GM23338 (cell line): ENCODE data around the gene PJA2. TPM values are rescaled to one million over a fixed set of nuclear protein-coding genes. Genes with fewer than 3 reads are reported as not detected.

Experiments used
- ATAC-seq: fragments of 200-7000 bp; cut with Tn5 transposase; 3 replicates; pipeline ENCODE4 v1.9.1; 2020
- DNase-seq: peaks from one replicate; pipeline ENCODE4 v3.0.0-alpha.2; 2015; ENCODE audit warnings: low spot score
- H2AFZ ChIP-seq: fragments of 200-600 bp; sonication (generic); 2 replicates; pipeline ENCODE4 v1.8.0; 2016; ENCODE audit warnings: antibody characterized with exemption, mild to moderate bottlenecking, moderate library complexity
- H3F3A ChIP-seq: fragments of 200-600 bp; sonication (generic); replicated peaks from 2 replicates; pipeline ENCODE4 v1.8.0; 2017; ENCODE audit warnings: antibody characterized with exemption, mixed run types, low read depth
- H3K27ac ChIP-seq: fragments of 200-600 bp; sonication (generic); 2 replicates; pipeline ENCODE4 v1.6.1; 2016; ENCODE audit warnings: low read depth
- H3K27me3 ChIP-seq: fragments of 200-600 bp; sonication (generic); 2 replicates; pipeline ENCODE4 v1.8.0; 2016; ENCODE audit warnings: mild to moderate bottlenecking, mixed run types, moderate library complexity; ENCODE audit not compliant: insufficient read depth
- H3K36me3 ChIP-seq: fragments of 200-600 bp; sonication (generic); 2 replicates; pipeline ENCODE4 v1.8.0; 2016; ENCODE audit warnings: mild to moderate bottlenecking; ENCODE audit not compliant: insufficient read depth
- H3K4me1 ChIP-seq: fragments of 200-600 bp; sonication (generic); 2 replicates; pipeline ENCODE4 v1.8.0; 2016; ENCODE audit warnings: mild to moderate bottlenecking, moderate library complexity; ENCODE audit not compliant: insufficient read depth
- H3K4me2 ChIP-seq: fragments of 200-600 bp; sonication (generic); 2 replicates; pipeline ENCODE4 v1.7.1; 2017; ENCODE audit warnings: mixed run types
- H3K4me3 ChIP-seq: fragments of 200-600 bp; sonication (generic); 2 replicates; pipeline ENCODE4 v1.6.1; 2016; ENCODE audit warnings: mixed run types
- H3K79me2 ChIP-seq: fragments of 200-600 bp; sonication (generic); replicated peaks from 2 replicates; pipeline ENCODE4 v1.8.0; 2017; ENCODE audit warnings: mild to moderate bottlenecking; ENCODE audit not compliant: insufficient read depth
- H3K9me2 ChIP-seq: fragments of 200-600 bp; sonication (generic); 2 replicates; pipeline ENCODE4 v1.8.0; 2017; ENCODE audit not compliant: insufficient read depth
- H4K20me1 ChIP-seq: fragments of 200-600 bp; sonication (generic); replicated peaks from 2 replicates; pipeline ENCODE4 v1.8.0; 2017; ENCODE audit warnings: mild to moderate bottlenecking; ENCODE audit not compliant: insufficient read depth
- H3K27ac Mint-ChIP-seq: 2 replicates; pipeline ENCODE4 v1.8.0; 2020; ENCODE audit warnings: inconsistent platforms, mild to moderate bottlenecking, moderate library complexity, mixed read lengths
- H3K27me3 Mint-ChIP-seq: 3 replicates; pipeline ENCODE4 v1.8.0; 2022; ENCODE audit warnings: low read depth, mild to moderate bottlenecking, moderate library complexity, mixed read lengths, inconsistent platforms; ENCODE audit not compliant: insufficient read depth, poor library complexity
- H3K36me3 Mint-ChIP-seq: 3 replicates; pipeline ENCODE4 v1.8.0; 2021; ENCODE audit warnings: low read depth, mild to moderate bottlenecking, inconsistent platforms, moderate library complexity, mixed read lengths
- H3K4me1 Mint-ChIP-seq: 3 replicates; pipeline ENCODE4 v1.8.0; 2020; ENCODE audit warnings: mild to moderate bottlenecking, inconsistent platforms, mixed read lengths
- H3K4me3 Mint-ChIP-seq: 3 replicates; pipeline ENCODE4 v1.8.0; 2021; ENCODE audit warnings: moderate library complexity, mild to moderate bottlenecking, inconsistent platforms, mixed read lengths
- H3K9me3 Mint-ChIP-seq: 3 replicates; pipeline ENCODE4 v1.8.0; 2020; ENCODE audit warnings: moderate library complexity, mild to moderate bottlenecking, inconsistent platforms, mixed read lengths
- CREB1 ChIP-seq: fragments of 250-450 bp; sonication (Bioruptor Pico); IDR thresholded peaks from 2 replicates; pipeline ENCODE4 v1.5.0; 2020; ENCODE audit warnings: low read depth, mild to moderate bottlenecking, moderate library complexity
- EZH2 ChIP-seq: fragments of 200-600 bp; sonication (generic); IDR thresholded peaks from one replicate; pipeline ENCODE4 v1.8.0; 2017; ENCODE audit warnings: antibody characterized with exemption, mild to moderate bottlenecking, low read depth; ENCODE audit not compliant: unreplicated experiment
- EZH2phosphoT487 ChIP-seq: fragments of 200-600 bp; sonication (generic); IDR thresholded peaks from one replicate; pipeline ENCODE4 v1.8.1; 2018; ENCODE audit warnings: antibody characterized with exemption; ENCODE audit not compliant: unreplicated experiment
- JUNB ChIP-seq: IDR thresholded peaks from one replicate; pipeline ENCODE4 v1.6.1; 2016; ENCODE audit warnings: antibody characterized with exemption; ENCODE audit not compliant: unreplicated experiment
- POLR2AphosphoS5 ChIP-seq: IDR thresholded peaks from 2 replicates; pipeline ENCODE4 v1.6.1; 2016; ENCODE audit warnings: antibody characterized with exemption, low read depth
- STAT1 ChIP-seq: IDR thresholded peaks from one replicate; pipeline ENCODE4 v1.6.1; 2016; ENCODE audit warnings: antibody characterized with exemption; ENCODE audit not compliant: unreplicated experiment
- ZNF114 ChIP-seq: fragments of 250-450 bp; sonication (Bioruptor Pico); IDR thresholded peaks from 2 replicates; pipeline ENCODE4 v1.5.0; 2020; ENCODE audit warnings: mild to moderate bottlenecking, moderate library complexity
- ZNF331 ChIP-seq: fragments of 250-450 bp; sonication (Bioruptor Pico); IDR thresholded peaks from 2 replicates; pipeline ENCODE4 v1.5.0; 2020; ENCODE audit warnings: low read depth, mild to moderate bottlenecking, moderate library complexity
- polyA plus RNA-seq: library from polyadenylated mRNA; unstranded; fragments of >200 nt; fragmentation: Nextera tagmentation; extraction: Ambion mirVana; gene quantifications from 2 replicates; pipeline ENCODE4 v1.2.1, GENCODE V29; 2016
- total RNA-seq: library from RNA; depleted of rRNA; stranded (reverse); fragments of >200 nt; shearing (Covaris generic); gene quantifications from 2 replicates; pipeline ENCODE4 v1.2.3, GENCODE V29; 2014
- TF ChIP-seq, protein P1 (sequence below): IDR thresholded peaks from 2 replicates; pipeline ENCODE4 v1.6.1; 2016; ENCODE audit warnings: antibody characterized with exemption

The PJA2 gene
- total and polyA plus RNA-seq, 2 experiments from 2014 or later, result 31.5 to 65.3 TPM

DNA sequence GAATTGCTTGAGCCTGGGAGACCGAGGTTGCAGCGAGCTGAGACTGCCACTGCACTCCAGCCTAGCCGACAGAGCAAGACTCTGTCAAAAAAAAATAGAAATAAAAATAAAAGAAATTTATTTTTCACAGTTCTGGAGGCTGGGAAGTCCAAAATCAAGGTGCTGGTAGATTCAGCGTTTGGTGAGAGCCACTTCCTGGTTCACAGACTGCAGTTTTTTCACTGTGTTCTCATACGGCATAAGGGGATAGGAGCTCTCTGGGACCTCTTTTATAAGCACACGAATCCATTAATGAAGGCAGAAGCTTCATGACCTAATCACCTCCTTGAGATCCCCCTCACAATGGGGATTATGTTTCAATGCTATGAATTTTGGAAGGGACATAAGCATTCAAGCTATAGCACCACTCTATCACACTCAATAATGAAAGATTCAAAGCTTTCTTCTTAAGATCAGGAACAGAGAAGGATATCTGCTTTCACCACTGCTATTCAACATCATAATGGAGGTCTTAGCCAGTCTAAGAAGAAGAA is 5.3 kb downstream of the PJA2 start:
- Histone ChIP-seq H3K9me2 (no peaks in the 10 kb centered on the region), H3K79me2 (peaks cover 96% of the 10 kb centered on the region), H3K4me1 (peaks cover 36% of the 10 kb centered on the region), H4K20me1 (peaks cover 15% of the 10 kb centered on the region; the same call in 1 of the 2 replicates), H3F3A (no peaks in the 10 kb centered on the region), H3K27ac (no peak overlapping the region), H3K4me2 (no peak overlapping the region), H3K27me3 (no peaks in the 10 kb centered on the region), H3K36me3 (no peaks in the 10 kb centered on the region), H2AFZ (no peak overlapping the region), H3K4me3 (no peak overlapping the region)
- Mint-ChIP-seq H3K4me3 (no peak overlapping the region), H3K9me3 (no peaks in the 10 kb centered on the region), H3K36me3 (peaks cover 2% of the 10 kb centered on the region; the same call in 1 of the 3 replicates), H3K27ac (no peak overlapping the region; the same call in 1 of the 2 replicates), H3K4me1 (peaks cover 33% of the 10 kb centered on the region), H3K27me3 (peaks cover 8% of the 10 kb centered on the region)
- ATAC-seq, result no peak
- no peak for DNase-seq
- TF ChIP-seq JUNB (no peak), ZNF331 (CRISPR knock-in tag) (no peak), ZNF114 (no peak)
- TF ChIP-seq, protein P1, sequence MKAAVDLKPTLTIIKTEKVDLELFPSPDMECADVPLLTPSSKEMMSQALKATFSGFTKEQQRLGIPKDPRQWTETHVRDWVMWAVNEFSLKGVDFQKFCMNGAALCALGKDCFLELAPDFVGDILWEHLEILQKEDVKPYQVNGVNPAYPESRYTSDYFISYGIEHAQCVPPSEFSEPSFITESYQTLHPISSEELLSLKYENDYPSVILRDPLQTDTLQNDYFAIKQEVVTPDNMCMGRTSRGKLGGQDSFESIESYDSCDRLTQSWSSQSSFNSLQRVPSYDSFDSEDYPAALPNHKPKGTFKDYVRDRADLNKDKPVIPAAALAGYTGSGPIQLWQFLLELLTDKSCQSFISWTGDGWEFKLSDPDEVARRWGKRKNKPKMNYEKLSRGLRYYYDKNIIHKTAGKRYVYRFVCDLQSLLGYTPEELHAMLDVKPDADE, result no peak

DNA sequence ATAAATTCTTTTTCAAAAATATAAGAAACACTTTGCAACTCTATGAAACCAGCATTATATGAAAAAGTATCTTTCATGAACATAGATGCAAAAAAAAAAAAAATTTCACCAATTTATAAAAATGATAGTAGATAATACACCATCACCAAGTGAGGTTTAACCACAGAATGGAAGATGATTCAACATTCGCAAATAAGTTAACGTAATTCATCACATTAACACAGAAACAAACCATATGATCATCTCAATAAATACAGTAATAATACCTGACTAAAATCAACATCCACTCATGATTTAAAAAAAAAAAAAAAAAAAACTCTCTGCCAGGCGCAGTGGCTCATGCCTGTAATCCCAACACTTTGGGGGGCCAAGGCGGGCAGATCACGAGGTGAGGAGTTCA is 6.3 kb downstream of the PJA2 start:
- Histone ChIP-seq H3K4me1 (peaks cover 35% of the 10 kb centered on the region), H3K4me2 (no peak overlapping the region), H3K36me3 (no peaks in the 10 kb centered on the region), H3F3A (no peaks in the 10 kb centered on the region), H3K9me2 (no peaks in the 10 kb centered on the region), H3K27ac (no peak overlapping the region), H4K20me1 (peaks cover 14% of the 10 kb centered on the region; the same call in 1 of the 2 replicates), H2AFZ (no peak overlapping the region), H3K27me3 (no peaks in the 10 kb centered on the region), H3K4me3 (no peak overlapping the region), H3K79me2 (peaks cover 99% of the 10 kb centered on the region)
- Mint-ChIP-seq H3K36me3 (peaks cover 2% of the 10 kb centered on the region; the same call in 1 of the 3 replicates), H3K27ac (no peak overlapping the region), H3K4me1 (peaks cover 34% of the 10 kb centered on the region), H3K4me3 (no peak overlapping the region), H3K27me3 (peaks cover 5% of the 10 kb centered on the region), H3K9me3 (no peaks in the 10 kb centered on the region)
- ATAC-seq, result no peak
- TF ChIP-seq CREB1 (CRISPR knock-in tag), result no peak
- TF ChIP-seq STAT1, result no peak
- TF ChIP-seq EZH2phosphoT487, result no peak
- no peak for TF ChIP-seq POLR2AphosphoS5
- no peak for TF ChIP-seq JUNB
- TF ChIP-seq ZNF114, result no peak
- TF ChIP-seq EZH2, result no peak
- DNase-seq, result no peak
